NCI-H2196 treated with DMSO at 0.1 percent for 48 hours (cell line): Measurements from ENCODE around the gene PHYKPL.
A peak's percentile ranks its signal among the peaks of the same experiment; 100 is the strongest.
"Not testable (repeated sequence)": the region's sequence is repeated elsewhere in the genome, so short reads cannot be mapped to it uniquely, and the experiment has no call there.

Experiments used
- DNase-seq: peaks from one replicate; lab custom pipeline; 2025; ENCODE audit not compliant: unreplicated experiment; lab: John Stamatoyannopoulos, UW

PHYKPL gene

DNA sequence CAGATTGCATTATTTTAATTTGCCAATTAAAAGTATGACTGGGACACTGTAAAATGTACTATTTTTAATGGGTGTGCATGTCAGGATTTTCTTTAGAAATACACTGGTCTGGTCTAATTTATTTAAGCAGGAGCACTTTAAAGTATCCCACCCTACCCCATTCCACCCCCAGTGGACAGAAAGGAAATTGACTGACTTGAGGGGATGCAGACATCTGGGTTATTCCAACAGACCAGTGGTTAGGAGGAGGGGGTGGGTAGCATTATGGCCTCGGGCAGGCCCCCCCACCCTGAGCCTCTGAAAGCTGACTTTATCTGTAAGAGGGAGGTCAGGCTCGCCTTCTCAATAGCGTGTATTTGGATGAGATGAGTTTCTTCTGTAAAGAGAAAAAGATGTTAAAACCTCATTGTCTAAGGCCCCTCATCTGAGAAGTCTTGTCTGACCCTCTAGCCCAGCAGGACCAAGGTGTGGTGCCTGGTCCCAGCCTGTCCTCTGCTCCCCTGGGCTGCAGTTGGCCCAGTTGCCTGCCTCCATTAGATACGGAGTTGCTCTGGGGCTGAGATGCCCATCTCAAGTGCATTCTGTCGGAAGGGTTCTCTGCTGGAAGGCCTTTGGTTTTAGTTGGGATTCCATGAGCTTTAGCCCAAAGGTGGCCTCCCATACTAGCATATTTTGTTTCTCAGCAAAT, 23.9 kb downstream of the PHYKPL start:
- no peak for DNase-seq

DNA sequence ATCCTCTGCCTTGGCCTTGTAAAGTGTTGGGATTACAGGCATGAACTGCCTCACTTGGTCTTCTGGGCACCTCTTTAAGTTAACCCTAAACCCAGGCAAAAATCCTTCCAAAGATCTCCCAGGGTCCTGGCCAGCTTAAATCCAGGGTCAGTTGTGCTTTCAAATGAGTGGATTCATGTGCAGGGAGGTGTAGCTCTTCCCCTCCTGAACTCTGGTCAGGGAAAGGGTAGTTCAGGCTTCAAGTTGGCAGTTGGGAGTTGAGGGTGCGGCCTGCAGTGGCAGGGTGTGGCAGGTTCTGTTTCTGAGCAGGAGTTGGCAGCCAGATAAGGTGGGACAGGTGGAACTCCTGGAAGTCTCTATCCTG, 24.7 kb downstream of the PHYKPL start:
- DNase-seq, result no peak

DNA sequence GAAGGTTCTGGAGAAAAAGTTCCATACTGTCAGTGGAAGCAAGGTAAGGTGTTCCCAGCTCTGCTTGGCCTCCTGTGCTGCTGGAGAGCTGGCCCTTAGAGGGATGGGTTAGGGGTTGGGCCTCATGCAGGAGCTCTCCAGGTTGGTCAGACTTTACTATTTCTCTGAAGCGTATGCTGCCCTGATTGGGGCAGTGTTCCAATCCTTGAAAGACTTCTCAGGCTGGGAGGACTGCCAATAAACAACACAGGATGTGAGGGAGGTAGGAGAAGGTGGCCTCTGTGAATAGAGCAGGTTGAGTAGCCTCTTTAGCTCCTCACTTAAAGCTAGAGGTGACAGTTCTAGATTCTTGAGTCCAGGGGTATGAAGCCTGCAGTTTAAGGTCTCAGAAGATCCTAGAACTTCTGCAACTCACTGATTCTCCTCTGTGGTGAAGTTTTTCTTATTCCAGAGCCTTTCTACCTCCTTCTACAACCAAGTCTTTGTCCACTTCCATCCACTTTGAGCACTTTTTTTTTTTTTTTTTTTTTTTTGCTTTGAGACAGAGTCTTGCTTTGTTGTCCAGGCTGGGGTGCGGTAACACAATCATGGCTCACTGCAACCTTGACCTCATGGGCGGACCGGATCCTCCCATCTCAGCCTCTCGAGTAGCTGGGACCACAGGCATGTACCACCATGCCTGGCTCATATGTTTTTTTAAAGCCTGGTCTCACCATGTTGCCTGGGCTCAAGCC, 25.3 kb downstream of the PHYKPL start:
- peak; percentile 85 for DNase-seq

DNA sequence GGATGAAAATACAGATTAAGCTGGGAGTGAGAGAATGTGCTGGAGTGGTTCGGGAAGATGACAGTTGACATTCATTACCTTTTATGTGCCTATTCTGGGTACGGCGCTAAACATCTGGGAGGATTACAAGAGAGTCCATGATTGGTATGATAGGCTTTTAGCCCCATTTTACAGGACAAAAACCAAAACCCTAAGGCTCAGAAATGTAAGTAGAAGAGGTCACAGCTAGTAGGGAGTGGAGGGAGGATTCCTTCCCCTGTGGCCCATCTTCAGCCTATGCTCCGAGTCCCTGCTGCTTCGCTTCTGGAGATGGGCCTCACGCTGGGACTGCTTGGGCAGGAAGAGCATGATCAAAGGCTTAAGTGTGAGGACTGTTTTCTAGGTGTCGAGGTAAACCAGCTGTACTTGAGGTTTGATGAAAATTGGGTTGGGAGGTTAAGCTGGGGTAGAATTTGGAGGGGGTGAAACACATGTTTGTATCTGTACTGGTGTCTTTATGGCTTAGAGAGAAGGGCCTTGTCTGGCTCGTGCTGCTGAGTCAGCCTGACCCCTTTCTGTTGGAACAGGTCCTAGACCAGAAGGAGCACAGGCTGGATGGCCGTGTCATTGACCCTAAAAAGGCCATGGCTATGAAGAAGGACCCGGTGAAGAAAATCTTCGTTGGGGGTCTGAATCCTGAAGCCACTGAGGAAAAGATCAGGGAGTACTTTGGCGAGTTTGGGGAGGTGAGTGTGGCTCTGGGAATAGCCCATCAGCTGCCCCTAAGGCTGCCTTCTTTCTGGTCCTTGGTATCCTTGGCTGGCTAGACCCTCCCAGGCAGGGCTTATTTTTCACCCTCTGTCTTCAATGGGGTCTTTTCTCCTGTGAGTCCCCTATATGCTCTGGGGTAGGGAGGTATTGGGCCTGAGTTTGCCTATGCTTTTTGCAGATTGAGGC, 26.2 kb downstream of the PHYKPL start:
- DNase-seq, result no peak

DNA sequence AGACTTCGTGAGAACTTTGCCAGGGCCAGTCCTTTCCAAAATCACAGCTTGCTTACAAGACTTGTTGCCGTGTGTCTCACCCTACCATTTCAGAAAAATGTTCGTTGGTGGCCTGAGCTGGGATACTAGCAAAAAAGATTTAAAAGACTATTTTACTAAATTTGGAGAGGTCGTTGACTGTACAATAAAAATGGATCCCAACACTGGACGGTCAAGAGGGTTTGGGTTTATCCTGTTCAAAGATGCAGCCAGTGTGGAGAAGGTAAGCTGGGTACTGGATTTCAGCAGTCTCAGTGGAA, 26.9 kb downstream of the PHYKPL start:
- no peak for DNase-seq

DNA sequence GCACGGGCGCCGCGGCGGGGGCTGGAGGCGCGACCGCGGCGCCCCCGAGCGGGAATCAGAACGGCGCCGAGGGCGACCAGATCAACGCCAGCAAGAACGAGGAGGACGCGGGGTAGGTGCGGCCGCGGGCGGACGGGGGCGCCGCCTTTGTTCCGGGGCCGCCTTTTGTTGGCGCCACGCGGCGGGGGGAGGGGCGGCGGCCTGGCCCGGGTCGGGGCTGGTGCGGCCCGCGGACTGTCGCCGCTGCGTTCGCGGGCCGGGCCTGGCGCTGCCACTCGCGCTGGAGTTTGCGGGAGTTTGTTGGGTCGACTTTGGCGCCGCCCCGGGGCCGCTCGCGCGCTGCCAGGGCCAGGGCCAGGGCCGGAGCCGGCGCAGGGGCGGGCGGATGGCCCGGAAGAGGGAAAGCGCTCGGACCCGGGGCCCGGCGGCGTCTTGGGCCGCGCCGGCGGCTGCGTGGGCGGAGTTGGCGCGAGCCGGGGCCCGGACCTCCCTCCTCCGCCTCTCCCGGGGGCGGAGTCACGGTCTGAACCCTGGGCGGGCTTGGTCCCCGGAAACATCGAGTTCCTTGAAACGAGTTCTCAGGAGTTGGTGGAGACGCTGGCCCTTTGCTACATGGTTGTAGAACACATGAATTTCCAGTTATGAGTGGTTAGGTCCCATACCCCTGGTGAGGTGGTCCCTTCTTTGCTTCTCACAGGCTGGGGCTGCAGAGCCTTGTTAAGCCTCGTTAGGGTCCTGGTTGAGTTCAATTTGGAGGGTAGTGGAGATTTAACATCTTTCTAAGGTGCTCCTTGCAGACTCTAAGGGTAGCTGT, 27.5 kb downstream of the PHYKPL start:
- peak; percentile 27 for DNase-seq

DNA sequence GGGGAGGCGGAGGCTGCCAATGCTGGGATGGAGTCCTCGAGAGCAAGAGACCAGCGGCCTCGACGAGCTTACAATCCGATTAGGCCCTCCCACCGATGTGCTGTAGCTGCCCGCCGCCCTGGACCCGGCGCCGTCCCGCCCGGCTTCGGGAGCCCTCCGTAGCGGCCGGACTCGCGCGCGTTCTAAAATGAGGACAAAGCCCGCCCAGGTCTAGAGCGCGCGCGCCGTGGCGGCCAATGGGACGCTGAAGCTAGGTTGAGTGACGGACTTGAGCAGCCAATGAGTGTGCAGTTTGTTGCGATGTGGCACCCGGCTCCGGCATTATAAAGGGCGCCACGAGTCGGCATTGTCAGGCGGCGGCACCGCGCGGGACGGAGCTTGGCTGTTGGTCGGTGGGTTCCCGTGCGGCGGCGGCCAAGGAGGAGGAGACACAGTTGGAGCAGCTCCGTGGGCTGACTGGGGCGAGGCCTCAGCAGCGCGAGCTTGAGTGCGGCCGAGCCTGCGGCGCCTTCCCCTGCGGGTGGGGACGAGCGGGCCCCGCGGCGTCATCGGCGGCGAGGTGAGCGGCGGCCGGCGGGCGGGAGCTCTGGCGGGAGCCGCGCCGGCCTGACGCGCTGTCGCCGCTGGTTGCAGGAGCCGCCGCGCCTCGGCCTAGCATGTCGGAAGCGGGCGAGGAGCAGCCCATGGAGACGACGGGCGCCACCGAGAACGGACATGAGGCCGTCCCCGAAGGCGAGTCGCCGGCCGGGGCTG, 28.2 kb downstream of the PHYKPL start, which contains the start of gene HNRNPAB:
Gene HNRNPAB (plus strand): TSS at position 352 of the 753 bp plus-strand sequence. CDS start 305 bp downstream, at position 657.
- DNase-seq, result peak; percentile 71

DNA sequence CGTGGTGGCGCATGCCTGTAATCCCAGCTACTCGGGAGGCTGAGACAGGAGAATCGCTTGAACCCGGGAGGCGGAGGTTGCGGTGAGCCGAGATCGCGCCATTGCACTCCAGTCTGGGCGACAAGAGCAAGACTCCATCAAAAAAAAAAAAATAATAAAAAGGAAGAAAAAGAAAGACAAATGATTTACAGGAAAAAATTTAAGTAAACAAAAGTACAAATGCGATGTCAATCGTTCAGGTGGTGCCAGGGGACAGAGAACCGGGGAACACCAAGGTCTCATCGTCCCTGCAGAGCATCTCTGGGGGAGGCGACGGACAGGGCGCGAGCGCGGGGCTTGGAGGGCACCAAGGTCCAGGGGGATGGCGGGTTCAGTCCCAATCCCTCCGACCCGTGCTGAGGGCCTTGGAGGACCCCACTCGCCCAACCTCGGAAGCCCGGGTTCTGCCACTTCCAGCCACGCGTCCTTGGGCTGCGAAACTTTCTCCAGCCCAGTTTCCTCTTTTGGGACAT, 28.9 kb downstream of the PHYKPL start:
- no peak for DNase-seq

DNA sequence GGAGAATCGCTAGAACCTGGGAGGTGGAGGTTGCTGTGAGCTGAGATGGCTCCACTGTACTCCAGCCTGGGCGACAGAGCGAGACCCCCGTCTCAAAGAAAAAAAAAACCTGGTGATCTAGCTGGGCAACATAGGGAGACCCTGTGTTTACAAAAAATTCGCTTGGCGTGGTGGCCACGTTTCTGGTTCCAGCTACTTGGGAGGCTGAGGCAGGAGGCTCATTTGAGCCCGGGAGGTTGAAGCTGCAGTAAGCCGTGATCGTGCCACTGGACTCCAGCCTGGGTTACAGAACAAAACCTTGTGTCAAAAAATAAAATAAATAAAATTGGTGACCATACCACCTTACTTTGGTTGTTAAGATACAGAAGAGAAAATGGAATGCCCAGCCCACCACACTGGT, 30.1 kb downstream of the PHYKPL start:
- no peak for DNase-seq

DNA sequence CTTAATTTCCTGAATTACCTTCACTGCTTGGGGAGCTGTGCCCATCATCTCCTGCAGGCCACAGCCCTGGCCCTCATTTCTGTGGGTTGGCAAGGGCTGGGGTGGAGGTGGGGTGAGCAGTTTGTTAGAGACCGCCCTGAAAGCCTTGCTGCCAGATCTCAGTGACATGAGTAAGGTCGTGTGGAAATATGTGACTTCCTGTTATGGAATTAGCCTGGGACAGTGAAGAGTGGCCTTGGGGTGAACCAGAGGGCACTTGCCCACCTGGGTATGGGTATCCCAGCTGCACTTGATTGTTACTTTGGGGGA, 30.7 kb downstream of the PHYKPL start:
- no peak for DNase-seq

DNA sequence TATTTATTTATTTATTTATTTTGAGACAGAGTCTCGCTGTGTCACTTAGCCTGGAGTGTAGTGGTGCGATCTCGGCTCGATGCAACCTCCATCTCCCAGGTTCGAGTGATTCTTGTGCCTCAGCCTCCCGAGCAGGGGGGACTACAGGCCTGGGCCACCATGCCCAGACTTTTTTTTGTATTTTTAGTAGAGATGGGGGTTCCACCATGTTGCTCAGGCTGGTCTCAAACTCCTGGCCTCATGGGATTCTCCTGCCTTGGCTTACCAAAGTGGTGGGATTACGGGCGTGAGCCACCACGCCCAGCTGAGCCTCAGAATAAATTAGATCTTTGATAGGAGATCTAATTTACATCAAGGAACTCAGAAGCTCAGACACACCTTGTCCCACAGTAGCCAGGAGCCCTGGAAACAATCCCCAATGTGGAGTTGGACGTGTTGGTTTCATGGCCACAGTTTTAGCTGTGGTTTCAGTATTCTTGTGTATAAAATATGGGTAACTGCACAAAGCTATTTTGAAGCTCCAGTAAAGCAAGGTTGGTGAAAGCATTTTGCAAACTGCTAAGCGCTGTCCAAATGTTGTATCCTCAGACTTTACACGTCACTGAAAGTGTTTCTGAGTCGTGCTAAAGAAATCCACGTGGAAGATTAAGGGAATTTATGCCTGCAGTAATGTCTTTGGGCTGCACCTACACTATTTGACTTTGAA, 31.2 kb downstream of the PHYKPL start:
- no peak for DNase-seq

DNA sequence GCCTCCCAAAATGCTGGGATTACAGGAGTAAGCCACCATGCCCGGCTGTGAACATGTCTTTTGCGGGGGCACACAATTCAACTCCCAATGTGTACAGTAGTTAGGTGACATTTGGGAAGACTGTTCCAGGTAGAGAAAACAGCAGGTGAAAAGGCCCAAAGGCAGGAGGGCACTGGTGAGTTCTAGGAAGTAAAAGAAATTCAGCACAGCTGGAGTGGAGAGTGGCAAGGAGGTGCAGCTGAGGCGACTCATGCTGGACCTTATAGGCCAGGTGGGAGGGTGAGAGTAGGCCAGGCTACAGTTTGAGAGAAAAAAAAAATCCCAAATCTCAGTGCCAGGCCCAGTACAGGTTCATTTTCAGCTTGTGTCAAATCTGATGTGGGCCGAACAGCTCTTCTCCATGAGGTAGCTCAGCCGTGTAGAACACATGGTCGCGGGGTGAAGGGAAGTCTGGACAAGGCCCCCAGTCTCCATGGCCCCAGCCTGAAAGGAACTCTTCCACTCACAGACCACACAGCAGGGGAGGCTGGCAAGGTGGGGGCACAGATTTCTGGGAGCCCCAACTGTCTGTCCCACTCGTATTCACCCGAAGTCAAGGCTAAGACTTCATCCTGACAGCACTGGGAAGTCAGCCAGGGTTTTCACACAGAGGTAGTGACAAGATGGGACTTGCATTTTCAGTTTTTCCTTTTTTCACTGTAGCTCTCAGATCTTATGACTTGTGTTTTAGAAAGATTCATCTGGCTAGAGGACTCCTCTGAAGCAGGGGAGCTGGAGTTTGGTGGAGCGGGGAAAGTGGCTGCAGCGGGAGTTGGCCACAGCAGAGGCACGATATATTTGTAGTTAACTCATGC, 32.8 kb downstream of the PHYKPL start:
- no peak for DNase-seq

DNA sequence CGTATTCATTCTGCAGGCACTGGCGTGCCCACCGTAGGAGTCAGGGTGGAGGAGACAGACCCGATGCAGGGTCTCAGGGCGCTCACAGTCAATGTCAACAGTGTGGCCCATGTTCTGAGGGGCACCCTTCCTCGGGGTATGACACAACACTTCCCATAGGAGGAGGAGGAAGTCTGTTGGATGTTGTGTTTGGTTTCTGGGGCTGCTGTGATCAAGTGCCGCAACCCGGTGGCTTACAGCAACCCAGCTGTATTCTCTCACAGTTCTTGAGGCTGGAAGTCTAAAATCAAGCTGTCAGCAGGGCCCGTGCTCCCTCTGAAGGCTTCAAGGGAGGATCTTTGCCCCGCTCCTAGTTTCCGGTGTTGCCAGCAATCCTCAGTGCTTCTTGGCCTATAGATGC, 33.9 kb downstream of the PHYKPL start:
- DNase-seq, result no peak

DNA sequence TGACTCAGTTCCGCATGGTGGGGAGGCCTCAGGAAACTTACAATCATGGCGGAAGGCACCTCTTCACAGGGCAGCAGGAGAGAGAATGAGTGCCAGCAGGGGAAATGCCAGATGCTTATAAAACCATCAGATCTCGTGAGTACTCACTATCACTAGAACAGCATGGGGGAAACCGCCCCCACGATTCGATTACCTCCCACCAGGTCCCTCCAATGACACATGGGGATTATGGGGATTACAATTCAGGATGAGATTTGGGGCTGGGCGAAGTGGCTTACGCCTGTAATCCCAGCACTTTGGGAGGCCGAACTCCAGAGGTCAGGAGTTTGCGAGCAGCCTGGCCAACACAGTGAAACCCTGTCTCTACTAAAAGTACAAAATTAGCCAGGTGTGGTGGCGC, 34.5 kb downstream of the PHYKPL start:
- not testable (repeated sequence) for DNase-seq

DNA sequence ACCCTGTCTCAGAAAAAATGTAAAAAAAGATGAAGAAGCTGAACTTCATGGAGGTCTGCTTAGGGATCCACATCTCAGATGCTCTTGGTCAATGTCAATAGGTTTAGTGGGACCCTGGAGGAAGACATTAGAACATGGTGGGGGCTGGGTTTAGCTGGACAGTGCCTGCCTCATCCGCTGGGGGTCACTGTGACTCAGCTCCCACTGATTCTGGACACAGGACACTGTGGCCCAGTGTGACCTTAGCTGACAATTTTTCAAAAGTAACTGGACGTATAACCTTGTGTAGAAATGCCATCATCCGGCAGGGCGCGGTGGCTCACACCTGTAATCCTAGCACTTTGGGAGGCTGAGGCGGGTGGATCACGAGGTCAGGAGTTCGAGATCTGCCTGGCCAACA, 35.6 kb downstream of the PHYKPL start:
- no peak for DNase-seq

DNA sequence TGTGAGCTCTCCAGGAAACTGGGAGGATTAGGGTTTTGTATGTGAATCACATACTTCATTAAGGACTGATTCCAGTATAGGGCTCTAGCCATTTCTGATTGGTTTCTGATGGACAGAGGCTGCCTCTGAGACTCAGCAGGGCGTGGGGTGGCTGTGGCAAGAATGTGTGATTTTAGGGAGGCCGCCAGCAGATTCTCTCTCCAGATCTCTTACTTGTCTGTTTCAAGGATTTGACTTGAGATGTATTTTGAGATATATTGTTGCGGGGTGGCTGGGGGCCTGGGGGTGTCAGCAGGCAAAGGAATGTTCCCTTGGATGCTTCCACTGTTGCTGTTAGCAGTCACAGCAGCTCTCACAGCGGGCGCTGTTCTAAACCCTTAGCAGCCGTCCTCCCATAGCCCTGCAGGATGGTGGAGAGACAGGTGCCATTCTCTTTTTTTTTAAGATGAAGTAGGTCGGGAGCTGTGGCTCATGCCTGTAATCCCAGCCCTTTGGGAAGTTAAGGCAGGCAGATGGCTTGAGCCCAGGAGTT, 36.3 kb downstream of the PHYKPL start:
- DNase-seq, result no peak

DNA sequence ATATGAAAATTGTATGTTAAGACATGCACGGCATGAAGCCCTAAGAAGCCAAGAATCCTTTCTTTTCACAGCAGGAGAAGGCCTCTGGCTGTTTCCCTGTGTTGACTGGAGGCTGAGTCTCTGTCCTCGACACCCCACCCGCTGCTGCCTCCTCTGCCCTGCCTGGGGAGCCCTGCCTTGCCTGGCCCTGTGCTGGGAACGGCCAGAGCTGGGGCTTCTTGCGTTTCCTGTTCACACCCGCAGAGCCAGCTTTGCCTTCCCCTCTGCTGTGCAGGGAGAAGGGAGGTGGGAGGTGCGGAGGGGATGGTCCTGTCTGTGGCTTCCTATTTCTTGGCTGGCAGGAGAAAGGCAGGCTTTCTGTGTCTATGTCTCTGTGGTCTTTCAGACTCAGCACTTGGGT, 38.6 kb downstream of the PHYKPL start:
- no peak for DNase-seq

DNA sequence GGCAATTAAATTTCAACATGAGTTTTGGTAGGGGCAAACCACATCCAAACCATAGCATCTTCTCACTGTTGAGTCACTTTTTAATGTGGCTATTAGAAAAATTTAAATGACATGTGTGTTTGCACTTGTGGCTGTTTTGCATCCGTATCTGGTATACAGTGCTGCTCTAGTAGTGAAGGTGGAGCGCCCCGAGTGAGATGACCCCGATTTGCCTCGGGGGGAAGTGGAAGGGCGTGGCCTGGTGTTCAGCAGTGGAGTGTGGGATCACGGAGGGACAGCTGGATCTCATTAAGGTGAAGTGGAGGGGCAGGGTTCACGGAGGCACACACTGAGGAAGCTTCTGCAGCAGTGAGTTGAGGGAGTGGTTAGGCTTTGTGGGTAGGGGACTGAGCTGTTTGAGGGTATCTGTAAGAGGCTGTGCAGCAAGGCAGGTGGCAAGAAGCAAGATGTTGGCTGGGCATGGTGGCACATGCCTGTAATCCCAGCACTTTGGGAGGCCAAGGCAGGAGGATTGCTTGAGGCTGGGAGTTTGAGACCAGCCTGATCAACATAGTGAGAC, 39.3 kb downstream of the PHYKPL start:
- no peak for DNase-seq
